ENCODE data around the gene C10orf67.
"Not testable (repeated sequence)": the region's sequence is repeated elsewhere in the genome, so short reads cannot be mapped to it uniquely, and the experiment has no call there.

GRCh38 chr10:23365417-23366030 is 20.9 kb upstream of the C10orf67 start:
- not testable (repeated sequence) for TF ChIP-seq CTCF, EP300, POLR2A, POLR2AphosphoS5 (IDR thresholded peaks at IDR 0.05)

All from sigmoid colon (tissue), 4 donors.